Motor neuron (in vitro differentiated cells): ENCODE results near the gene YIF1B. TPM values are rescaled to one million over a fixed set of nuclear protein-coding genes. Genes with fewer than 3 reads are reported as not detected.
"Not testable (repeated sequence)": the region's sequence is repeated elsewhere in the genome, so short reads cannot be mapped to it uniquely, and the experiment has no call there.

ENCODE experiments used
- ATAC-seq, 8 experiments: fragments of 200-7000 bp; cut with Tn5 transposase; replicated peaks in 6 of 8; 2 replicates each; pipeline ENCODE4 v1.8.0; 2021; ENCODE audit warnings: mild to moderate bottlenecking in 8 of 8, moderate library complexity in 8 of 8
- H3K27ac ChIP-seq, 2 donors: fragments of 250-450 bp; sonication (Bioruptor Pico); 2 replicates each; pipeline ENCODE4 v1.9.0; 2021; ENCODE audit warnings: antibody characterized with exemption in 2 of 2, mild to moderate bottlenecking in 2 of 2, moderate library complexity in 1 of 2
- H3K4me1 ChIP-seq, 2 donors: fragments of 250-450 bp; sonication (Bioruptor Pico); replicated peaks in 1 of 2; 2 replicates each; pipeline ENCODE4 v1.6.1; 2021; ENCODE audit warnings: antibody characterized with exemption in 2 of 2, mild to moderate bottlenecking in 2 of 2, moderate library complexity in 1 of 2
- H3K4me3 ChIP-seq, 5 donors: fragments of 250-450 bp; sonication (Bioruptor Pico); 2 replicates each; pipeline ENCODE4 v1.9.0; 2021; ENCODE audit warnings: antibody characterized with exemption in 5 of 5, mild to moderate bottlenecking in 5 of 5, moderate library complexity in 4 of 5
- WGBS, 10 experiments: fragments of 450-650 bp; shearing (Covaris generic); methylation state at CpG; one replicate each; pipeline ENCODE4 v1.0.0; 2022; 5-methylcytosine and 5-hydroxymethylcytosine counted together
- in situ Hi-C, 9 experiments: fragments of 400-800 bp; cut with MboI; loops; one replicate each; pipeline ENCODE4 v1.15.0; 2021; ENCODE audit warnings: low sequenced_read_pairs in 9 of 9, low pct_unique_long_range_greater_than_20kb in 2 of 9; ENCODE audit not compliant: unreplicated experiment in 9 of 9
- total RNA-seq, 8 experiments: library from RNA; unstranded; fragments of 300-600 nt; gene quantifications; 2 replicates each; pipeline versions ENCODE4 v1.2.3 to v1.2.4, GENCODE V29; 2022

YIF1B gene
- total RNA-seq, 8 experiments from 2014 or later = 38.3 to 283 (median 81.1) TPM

- peak in 2 of 8 experiments; percentile 7 to 19 for ATAC-seq
- in situ Hi-C loops = loop anchor here in 1 of 9 experiments (25.0 kb wide), 1 partner anchor 440 kb away; the partner anchor contains the start of genes SIPA1L3 and WDR87
- H3K4me3 ChIP-seq = no peak overlapping the region
- WGBS, 10 experiments = 0 to 100% (median 89%) methylated on average over 1 to 5 of the region's 8 CpGs; no CpG with 5 or more reads in 2 of the 10 experiments
- no peak overlapping the region for H3K27ac ChIP-seq
- peaks cover 0 to 4% of the 10 kb centered on the region in 2 donors for H3K4me1 ChIP-seq
Measured at GRCh38 chr19:38352611-38353010, 36.9 kb upstream of the YIF1B start.

- peak in 4 of 8 experiments; percentile 18 to 24 (median 20) for ATAC-seq
- 68 to 80% (median 77%) methylated on average over 1 to 3 of the region's 9 CpGs; no CpG with 5 or more reads in 7 of the 10 experiments for WGBS, 10 experiments
Measured at GRCh38 chr19:38351865-38352395, 36.2 kb upstream of the YIF1B start.

GRCh38 chr19:38350883-38351282 is 35.1 kb upstream of the YIF1B start:
- ATAC-seq = no peak
- in situ Hi-C loops = loop anchor here in 1 of 9 experiments (25.0 kb wide), 1 partner anchor 439 kb away; the partner anchor contains the start of genes SIPA1L3 and WDR87
- no peak overlapping the region for H3K27ac ChIP-seq
- peaks cover 0 to 4% of the 10 kb centered on the region in 2 donors for H3K4me1 ChIP-seq
- WGBS, 10 experiments = 64 to 100% (median 84%) methylated on average over 1 to 3 of the region's 3 CpGs; no CpG with 5 or more reads in 7 of the 10 experiments
- no peak overlapping the region for H3K4me3 ChIP-seq

More at GRCh38 chr19:38351865-38352395, 36.2 kb upstream of the YIF1B start:
- Histone ChIP-seq H3K27ac (no peak overlapping the region), H3K4me1 (peaks cover 0 to 4% of the 10 kb centered on the region in 2 donors), H3K4me3 (no peak overlapping the region)
- in situ Hi-C loops = loop anchor here in 1 of 9 experiments (25.0 kb wide), 1 partner anchor 440 kb away; the partner anchor contains the start of genes SIPA1L3 and WDR87

GRCh38 chr19:38346837-38347236 is 31.1 kb upstream of the YIF1B start:
- H3K4me3 ChIP-seq = no peak overlapping the region
- WGBS, 10 experiments = 51 to 96% (median 83%) methylated on average over 1 to 4 of the region's 4 CpGs; no CpG with 5 or more reads in 3 of the 10 experiments
- in situ Hi-C loops = loop anchor here in 8 of 9 experiments (25.0 kb wide), 3 partner anchors 110 to 435 kb away; partner anchors contain the start of genes SIPA1L3 (in 2 of the 8) and WDR87 (in 2 of the 8)

GRCh38 chr19:38340927-38341326 is 25.2 kb upstream of the YIF1B start:
- peaks cover 13 to 14% of the 10 kb centered on the region in 2 donors for H3K4me1 ChIP-seq
- no peak overlapping the region for H3K4me3 ChIP-seq
- no peak for ATAC-seq
- in situ Hi-C loops = loop anchor here in 8 of 9 experiments (25.0 kb wide), 3 partner anchors 104 to 429 kb away; partner anchors contain the start of genes SIPA1L3 (in 2 of the 8) and WDR87 (in 2 of the 8)
- WGBS, 10 experiments = 64 to 100% (median 100%) methylated on average over 1 to 2 of the region's 2 CpGs; no CpG with 5 or more reads in 5 of the 10 experiments
- H3K27ac ChIP-seq = no peak overlapping the region

More at GRCh38 chr19:38346837-38347236, 31.1 kb upstream of the YIF1B start:
- ATAC-seq = no peak
- Histone ChIP-seq H3K27ac (no peak overlapping the region), H3K4me1 (no peaks in the 10 kb centered on the region)

- Histone ChIP-seq H3K4me3 (peak overlapping the region in 1 of 5 donors; percentile 8), H3K4me1 (peaks cover 13 to 14% of the 10 kb centered on the region in 2 donors), H3K27ac (peak overlapping the region in 1 of 2 donors; percentile 28)
- 0 to 90% (median 0%) methylated on average over 1 to 3 of the region's 4 CpGs; no CpG with 5 or more reads in 3 of the 10 experiments for WGBS, 10 experiments
- ATAC-seq = not testable (repeated sequence)
- in situ Hi-C loops = loop anchor here (10.0 to 25.0 kb wide), 4 partner anchors 102 to 427 kb away; partner anchors contain the start of genes SIPA1L3 (in 2 of the 9) and WDR87 (in 2 of the 9)
Measured at GRCh38 chr19:38339011-38339410, 23.3 kb upstream of the YIF1B start.

GRCh38 chr19:38337360-38337653 is 21.6 kb upstream of the YIF1B start:
- Histone ChIP-seq H3K27ac (no peak overlapping the region), H3K4me1 (peaks cover 13 to 14% of the 10 kb centered on the region in 2 donors), H3K4me3 (peak overlapping the region; percentile 47 to 71 (median 51))
- in situ Hi-C loops = loop anchor here (10.0 to 25.0 kb wide), 4 partner anchors 100 to 425 kb away; partner anchors contain the start of genes SIPA1L3 (in 2 of the 9) and WDR87 (in 2 of the 9)
- WGBS, 10 experiments = 0 to 77% (median 49%) methylated on average over 1 to 8 of the region's 10 CpGs; no CpG with 5 or more reads in 3 of the 10 experiments
- no peak for ATAC-seq

- Histone ChIP-seq H3K4me1 (peaks cover 13 to 14% of the 10 kb centered on the region in 2 donors), H3K4me3 (peak overlapping the region; percentile 47 to 71 (median 51)), H3K27ac (peak overlapping the region; percentile 78 to 87)
- in situ Hi-C loops = loop anchor here (10.0 to 25.0 kb wide), 4 partner anchors 99 to 424 kb away; partner anchors contain the start of genes SIPA1L3 (in 2 of the 9) and WDR87 (in 2 of the 9)
- WGBS, 10 experiments = 5 to 59% (median 12%) methylated on average over 3 to 14 of the region's 41 CpGs; no CpG with 5 or more reads in 6 of the 10 experiments
- peak; percentile 58 to 75 (median 66) for ATAC-seq
Measured at GRCh38 chr19:38336638-38337359, 21.1 kb upstream of the YIF1B start.

GRCh38 chr19:38335949-38336637 is 20.3 kb upstream of the YIF1B start:
- peak; percentile 74 to 81 (median 76) for ATAC-seq
- peaks cover 13 to 14% of the 10 kb centered on the region in 2 donors for H3K4me1 ChIP-seq
- H3K27ac ChIP-seq = peak overlapping the region; percentile 78 to 87
- peak overlapping the region; percentile 47 to 71 (median 51) for H3K4me3 ChIP-seq
- WGBS, 10 experiments = no CpG with 5 or more reads among the region's 52 CpGs
- in situ Hi-C loops = loop anchor here (10.0 to 25.0 kb wide), 4 partner anchors 99 to 424 kb away; partner anchors contain the start of genes SIPA1L3 (in 2 of the 9) and WDR87 (in 2 of the 9)

GRCh38 chr19:38333245-38333644 is 17.5 kb upstream of the YIF1B start:
- no peak for ATAC-seq
- in situ Hi-C loops = loop anchor here (10.0 to 25.0 kb wide), 4 partner anchors 96 to 421 kb away; partner anchors contain the start of genes SIPA1L3 (in 2 of the 9) and WDR87 (in 2 of the 9)
- 58 to 100% (median 85%) methylated on average over 1 to 9 of the region's 9 CpGs; no CpG with 5 or more reads in 1 of the 10 experiments for WGBS, 10 experiments

GRCh38 chr19:38331728-38332127 is 16.0 kb upstream of the YIF1B start:
- in situ Hi-C loops = loop anchor here (10.0 to 25.0 kb wide), 4 partner anchors 94 to 419 kb away; partner anchors contain the start of genes SIPA1L3 (in 2 of the 9) and WDR87 (in 2 of the 9)
- Histone ChIP-seq H3K4me3 (no peak overlapping the region), H3K4me1 (no peaks in the 10 kb centered on the region), H3K27ac (no peak overlapping the region)
- whole genome bisulfite sequencing, 10 experiments = 22 to 100% (median 81%) methylated on average over 1 of the region's 1 CpG; no CpG with 5 or more reads in 2 of the 10 experiments
- no peak for ATAC-seq

More at GRCh38 chr19:38333245-38333644, 17.5 kb upstream of the YIF1B start:
- no peak overlapping the region for H3K4me3 ChIP-seq
- H3K4me1 ChIP-seq = no peaks in the 10 kb centered on the region
- H3K27ac ChIP-seq = no peak overlapping the region

GRCh38 chr19:38329651-38330050 is 13.9 kb upstream of the YIF1B start:
- 100% methylated on average over 1 to 3 of the region's 7 CpGs; no CpG with 5 or more reads in 7 of the 10 experiments for WGBS, 10 experiments
- Histone ChIP-seq H3K4me1 (no peaks in the 10 kb centered on the region), H3K27ac (no peak overlapping the region), H3K4me3 (no peak overlapping the region)
- ATAC-seq = no peak
- in situ Hi-C loops = loop anchor here (10.0 to 25.0 kb wide), 5 partner anchors 92 to 425 kb away; partner anchors contain the start of genes SIPA1L3 (in 3 of the 9) and WDR87 (in 3 of the 9)
